Measurements from ENCODE around the gene TRIM38.

The TRIM38 gene

GRCh38 chr6:26032340-26033084 is 69.9 kb downstream of the TRIM38 start:
- Histone ChIP-seq H3K9ac (ENCODE audit: low read depth, low read length) (peak overlapping the region; percentile 80), H3K4me1 (ENCODE audit: control insufficient read depth, insufficient read depth, low read length) (peaks cover 24% of the 10 kb centered on the region), H3K27me3 (ENCODE audit: control insufficient read depth, insufficient read depth, low read length) (no peaks in the 10 kb centered on the region), H3K4me2 (ENCODE audit: low read length) (peak overlapping the region; percentile 92), H3K36me3 (ENCODE audit: insufficient read depth, low read length) (no peaks in the 10 kb centered on the region), H3K9me3 (replicated peaks; ENCODE audit: low read length) (no peaks in the 10 kb centered on the region), H3K4me3 (ENCODE audit: low read length) (peak overlapping the region; percentile 75)

GRCh38 chr6:26033085-26033940 is 70.7 kb downstream of the TRIM38 start:
- H3K4me1 ChIP-seq (ENCODE audit: control insufficient read depth, insufficient read depth, low read length) = peaks cover 20% of the 10 kb centered on the region

GRCh38 chr6:26033941-26034354 is 71.3 kb downstream of the TRIM38 start:
- peaks cover 20% of the 10 kb centered on the region for H3K4me1 ChIP-seq (ENCODE audit: control insufficient read depth, insufficient read depth, low read length)
- peak overlapping the region; percentile 92 for H3K4me2 ChIP-seq (ENCODE audit: low read length)
- no peaks in the 10 kb centered on the region for H3K36me3 ChIP-seq (ENCODE audit: insufficient read depth, low read length)
- no peaks in the 10 kb centered on the region for H3K27me3 ChIP-seq (ENCODE audit: control insufficient read depth, insufficient read depth, low read length)
- peak overlapping the region; percentile 59 for H3K4me3 ChIP-seq (ENCODE audit: low read length)
- H3K9me3 ChIP-seq (replicated peaks; ENCODE audit: low read length) = no peaks in the 10 kb centered on the region
- peak overlapping the region; percentile 51 for H3K9ac ChIP-seq (ENCODE audit: low read depth, low read length)

More at GRCh38 chr6:26033085-26033940, 70.7 kb downstream of the TRIM38 start:
- Histone ChIP-seq H3K36me3 (ENCODE audit: insufficient read depth, low read length) (no peaks in the 10 kb centered on the region), H3K4me3 (ENCODE audit: low read length) (peak overlapping the region; percentile 75), H3K27me3 (ENCODE audit: control insufficient read depth, insufficient read depth, low read length) (no peaks in the 10 kb centered on the region), H3K9ac (ENCODE audit: low read depth, low read length) (peak overlapping the region; percentile 80), H3K9me3 (replicated peaks; ENCODE audit: low read length) (no peaks in the 10 kb centered on the region), H3K4me2 (ENCODE audit: low read length) (peak overlapping the region; percentile 92)

GRCh38 chr6:26034905-26035304 is 72.3 kb downstream of the TRIM38 start:
- Histone ChIP-seq H3K4me1 (ENCODE audit: control insufficient read depth, insufficient read depth, low read length) (peaks cover 20% of the 10 kb centered on the region), H3K4me3 (ENCODE audit: low read length) (no peak overlapping the region), H3K9me3 (replicated peaks; ENCODE audit: low read length) (no peaks in the 10 kb centered on the region), H3K36me3 (ENCODE audit: insufficient read depth, low read length) (no peaks in the 10 kb centered on the region), H3K9ac (ENCODE audit: low read depth, low read length) (no peak overlapping the region), H3K4me2 (ENCODE audit: low read length) (no peak overlapping the region), H3K27me3 (ENCODE audit: control insufficient read depth, insufficient read depth, low read length) (no peaks in the 10 kb centered on the region)

Small RNA genes lying within 50 kb of the gene (small RNA-seq; reads per million reads assigned to genes)
- gene HIST1H1PS2 = 0.28 reads per million
